M059J (cell line): ENCODE results near the gene SLC38A9. TPM values are rescaled to one million over a fixed set of nuclear protein-coding genes. Genes with fewer than 3 reads are reported as not detected.

Experiments
- DNase-seq: peaks from one replicate; pipeline ENCODE4 v3.0.0-alpha.2; 2012; ENCODE audit warnings: low read depth
- total RNA-seq: library from RNA; depleted of rRNA; stranded (reverse); fragments of >200 nt; shearing (Covaris generic); gene quantifications from 2 replicates; pipeline ENCODE4 v1.2.3, GENCODE V29; 2014

Gene SLC38A9
- total RNA-seq, 1 experiment from 2014 or later, result 19.2 TPM

DNA sequence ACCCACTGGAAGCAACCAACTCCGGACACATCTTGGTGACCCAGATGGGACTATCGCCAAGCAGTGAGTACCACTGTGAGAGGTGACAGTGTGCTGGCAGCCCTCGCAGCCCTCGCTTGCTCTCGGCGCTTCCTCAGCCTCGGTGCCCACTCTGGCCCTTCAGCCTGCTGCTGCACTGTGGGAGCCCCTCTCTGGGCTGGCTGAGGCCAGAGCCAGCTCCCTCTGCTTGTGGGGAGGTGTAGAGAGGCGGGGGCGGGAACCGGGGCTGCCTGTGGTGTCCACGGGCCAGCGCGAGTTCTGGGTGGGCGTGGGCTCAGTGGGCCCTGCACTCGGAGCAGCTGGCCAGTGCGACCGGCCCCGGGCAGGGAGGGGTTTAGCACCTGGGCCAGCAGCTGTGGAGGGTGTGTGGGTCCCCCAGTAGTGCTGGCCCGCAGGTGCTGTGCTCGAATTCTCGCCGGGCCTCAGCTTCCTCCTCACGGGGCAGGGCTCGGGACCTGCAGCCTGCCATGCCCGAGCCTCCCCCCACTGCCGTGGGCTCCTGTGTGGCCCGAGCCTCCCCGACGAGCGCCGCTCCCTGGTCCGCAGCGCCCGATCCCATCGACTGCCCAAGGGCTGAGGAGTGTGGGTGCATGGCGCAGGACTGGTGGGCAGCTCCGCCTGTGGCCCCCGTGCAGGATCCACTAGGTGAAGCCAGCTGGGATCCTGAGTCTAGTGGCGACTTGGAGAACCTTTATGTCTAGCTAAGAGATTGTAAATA is 98.8 kb downstream of the SLC38A9 start:
- DNase-seq, result no peak

GRCh38 chr5:55610542-55610941 is 101.6 kb downstream of the SLC38A9 start:
- DNase-seq, result no peak

GRCh38 chr5:55609413-55609812 is 102.7 kb downstream of the SLC38A9 start:
- no peak for DNase-seq

GRCh38 chr5:55608595-55609349 is 103.4 kb downstream of the SLC38A9 start:
- DNase-seq, result no peak

DNA sequence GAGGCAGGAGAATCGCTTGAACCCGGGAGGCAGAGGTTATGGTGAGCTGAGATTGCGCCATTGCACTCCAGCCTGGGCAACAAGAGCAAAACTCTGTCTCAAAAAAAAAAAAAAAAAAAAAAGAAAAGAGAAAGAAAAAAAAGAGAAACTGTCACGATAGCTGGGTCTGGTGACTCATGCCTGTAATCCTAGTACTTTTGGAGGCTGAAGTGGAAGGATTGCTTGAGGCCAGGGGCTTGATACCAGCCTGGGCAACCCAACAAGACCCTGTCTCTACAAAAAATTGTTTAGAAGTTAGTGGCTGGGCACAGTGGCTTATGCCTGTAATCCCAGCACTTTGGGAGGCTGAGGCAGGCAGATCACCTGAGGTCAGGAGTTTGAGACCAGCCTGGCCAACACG is 104.8 kb downstream of the SLC38A9 start:
- DNase-seq, result peak; percentile 80

DNA sequence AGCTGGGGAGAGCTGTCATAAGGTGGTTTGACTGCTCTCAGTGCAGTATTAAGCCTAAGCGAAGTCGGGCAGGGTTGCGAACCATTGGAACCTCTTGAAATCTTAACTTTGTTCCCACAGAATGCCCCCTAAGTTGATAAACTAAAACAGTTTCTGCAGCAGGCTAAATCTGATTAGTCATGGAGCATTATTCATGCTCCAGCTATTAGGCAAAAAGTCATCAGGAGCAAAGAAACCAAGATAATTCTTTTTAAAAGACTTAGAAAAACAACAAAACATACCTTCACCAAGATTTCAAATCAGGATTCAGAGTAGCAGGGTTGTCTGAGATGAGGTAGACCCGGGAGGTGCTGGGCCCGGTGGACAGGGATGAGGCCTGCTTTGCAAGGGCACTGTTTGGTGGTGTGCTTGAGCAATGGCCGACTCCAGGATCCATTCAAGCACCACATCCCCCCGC is 107.5 kb downstream of the SLC38A9 start:
- peak; percentile 89 for DNase-seq

GRCh38 chr5:55603922-55604321 is 108.2 kb downstream of the SLC38A9 start:
- peak; percentile 92 for DNase-seq

GRCh38 chr5:55601628-55602027 is 110.5 kb downstream of the SLC38A9 start:
- DNase-seq, result no peak

- DNase-seq, result peak; percentile 98
These were observed 110.9 kb downstream of the SLC38A9 start for GRCh38 chr5:55601204-55601618.

DNA sequence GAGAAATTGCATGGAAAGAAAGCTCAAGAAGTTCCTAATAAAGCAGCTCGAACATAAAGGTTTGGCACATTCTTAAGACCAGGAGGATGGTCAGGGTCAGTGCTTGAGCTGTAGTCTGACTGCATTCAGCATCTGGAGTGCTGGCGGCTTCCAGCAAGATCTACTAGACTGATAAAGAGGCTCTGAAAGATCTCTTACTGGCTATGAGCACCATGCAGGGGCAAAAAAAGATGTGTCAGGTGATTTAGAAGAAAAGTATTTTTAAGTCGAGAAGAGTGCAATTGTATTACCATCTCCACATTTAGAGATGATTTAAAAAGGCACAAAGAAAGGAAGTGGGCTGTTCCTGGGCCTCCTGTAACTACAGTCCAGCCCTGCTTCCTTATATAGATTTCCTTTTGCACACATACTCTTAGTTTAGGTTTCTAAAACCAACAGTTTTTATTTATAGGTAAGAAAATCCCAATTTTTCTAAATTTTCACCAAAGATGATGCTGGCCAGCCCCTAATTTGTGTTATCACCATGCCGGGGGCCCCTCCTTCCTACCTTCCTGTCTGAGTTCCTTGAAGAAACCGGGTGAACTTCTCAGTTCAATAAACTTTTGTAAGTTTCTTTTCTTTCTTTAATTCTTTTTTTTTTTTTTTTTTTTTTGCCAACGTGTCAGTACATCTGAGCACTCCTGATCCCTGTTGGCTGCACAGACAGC is 111.5 kb downstream of the SLC38A9 start:
- peak; percentile 84 for DNase-seq

- no peak for DNase-seq
These were observed 112.0 kb downstream of the SLC38A9 start for GRCh38 chr5:55600086-55600485.

GRCh38 chr5:55599148-55600050 is 112.7 kb downstream of the SLC38A9 start:
- DNase-seq, result no peak

GRCh38 chr5:55597014-55597981 is 114.8 kb downstream of the SLC38A9 start:
- peak; percentile 95 for DNase-seq

- no peak for DNase-seq
These were observed 117.5 kb downstream of the SLC38A9 start for GRCh38 chr5:55594671-55595070.

- no peak for DNase-seq
These were observed 119.0 kb downstream of the SLC38A9 start for GRCh38 chr5:55593115-55593472.

GRCh38 chr5:55592388-55593114 is 119.6 kb downstream of the SLC38A9 start:
- DNase-seq, result no peak

DNA sequence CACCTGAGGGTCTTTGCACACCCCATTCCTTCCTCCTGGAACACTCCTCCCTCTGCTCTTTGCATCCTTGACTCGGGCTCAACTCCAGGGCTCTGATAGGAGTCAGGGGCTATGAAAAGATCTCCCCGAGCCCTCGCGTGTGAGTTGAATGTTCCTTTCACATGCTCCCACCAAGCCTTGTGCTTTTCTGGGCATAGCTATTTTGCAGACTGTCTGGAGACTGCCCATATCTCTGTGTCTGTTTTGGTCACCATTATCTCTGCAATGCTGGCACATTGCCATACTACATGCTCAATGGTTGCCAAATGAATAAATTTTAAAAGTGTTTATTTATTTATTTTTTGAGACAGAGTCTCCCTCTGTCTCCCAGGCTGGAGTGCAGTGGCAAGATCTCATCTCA is 120.4 kb downstream of the SLC38A9 start:
- no peak for DNase-seq

GRCh38 chr5:55585206-55585610 is 126.9 kb downstream of the SLC38A9 start:
- DNase-seq, result no peak

- no peak for DNase-seq
These were observed 127.5 kb downstream of the SLC38A9 start for GRCh38 chr5:55584398-55585205.
